GDM1 (cell line): ENCODE results near the gene TJP3.
A peak's percentile ranks its signal among the peaks of the same experiment; 100 is the strongest.
"Not testable (repeated sequence)": the region's sequence is repeated elsewhere in the genome, so short reads cannot be mapped to it uniquely, and the experiment has no call there.

ENCODE experiments used
- DNase-seq: peaks from one replicate; lab custom pipeline; 2025; lab: John Stamatoyannopoulos, UW

TJP3 gene

GRCh38 chr19:3708207-3708931, at the start of gene TJP3:
Gene TJP3, plus strand, starts transcription at chr19:3708384. Its CDS starts 20,049 bp downstream, at chr19:3728433.
- DNase-seq: no peak

- no peak for DNase-seq
These were observed 49.1 kb upstream of the TJP3 start for GRCh38 chr19:3658870-3659745.

- no peak for DNase-seq
These were observed 48.5 kb upstream of the TJP3 start for GRCh38 chr19:3659746-3660112.

GRCh38 chr19:3660493-3661219, 47.5 kb upstream of the TJP3 start:
- no peak for DNase-seq

DNA sequence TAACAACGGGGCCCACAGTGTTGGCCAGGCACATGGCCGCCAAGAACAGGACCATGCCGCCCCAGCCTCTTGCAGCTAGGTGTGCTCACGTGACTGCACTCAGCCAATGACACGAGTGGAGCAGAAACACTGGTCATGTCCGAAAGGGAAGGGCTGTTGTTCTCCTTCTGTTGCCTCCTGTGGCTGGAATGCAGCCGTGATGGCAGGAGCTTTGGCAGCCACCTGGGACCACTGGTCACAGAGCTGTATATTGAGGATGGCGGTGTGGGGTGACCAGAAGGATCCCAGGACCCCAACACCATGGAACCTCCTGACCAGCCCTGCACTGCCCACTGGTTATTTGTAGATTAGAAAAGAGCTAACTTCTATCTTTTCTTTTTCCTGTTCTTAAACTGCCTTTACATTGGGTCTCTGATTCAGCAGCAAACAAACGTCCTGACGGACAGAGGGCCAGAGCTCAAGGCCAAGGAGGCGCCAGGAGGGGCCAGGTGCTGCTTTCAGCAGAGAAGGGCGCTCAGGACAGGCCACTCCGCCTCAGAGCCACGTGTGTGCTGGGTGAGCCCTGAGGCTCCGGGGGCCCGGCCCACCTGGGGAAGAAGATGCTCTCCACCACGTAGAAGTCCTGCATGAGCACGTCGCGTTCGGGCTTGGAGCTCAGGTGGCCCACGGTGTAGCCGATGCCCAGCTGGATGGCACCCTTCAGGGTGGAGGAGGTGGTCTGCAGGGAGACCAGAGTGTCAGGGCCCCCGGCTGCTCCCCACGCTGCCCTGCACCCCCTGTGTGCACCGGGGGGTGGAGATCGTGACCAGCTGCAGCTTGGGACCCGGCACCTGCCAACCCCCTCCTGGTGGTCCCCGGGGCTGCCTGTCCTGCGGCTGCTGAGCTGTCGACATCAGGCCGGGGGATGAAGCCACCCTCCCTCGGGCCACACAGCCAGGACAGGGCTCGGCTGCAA, 46.6 kb upstream of the TJP3 start:
- no peak for DNase-seq

- DNase-seq: no peak
These were observed 44.3 kb upstream of the TJP3 start for GRCh38 chr19:3663838-3664237.

DNA sequence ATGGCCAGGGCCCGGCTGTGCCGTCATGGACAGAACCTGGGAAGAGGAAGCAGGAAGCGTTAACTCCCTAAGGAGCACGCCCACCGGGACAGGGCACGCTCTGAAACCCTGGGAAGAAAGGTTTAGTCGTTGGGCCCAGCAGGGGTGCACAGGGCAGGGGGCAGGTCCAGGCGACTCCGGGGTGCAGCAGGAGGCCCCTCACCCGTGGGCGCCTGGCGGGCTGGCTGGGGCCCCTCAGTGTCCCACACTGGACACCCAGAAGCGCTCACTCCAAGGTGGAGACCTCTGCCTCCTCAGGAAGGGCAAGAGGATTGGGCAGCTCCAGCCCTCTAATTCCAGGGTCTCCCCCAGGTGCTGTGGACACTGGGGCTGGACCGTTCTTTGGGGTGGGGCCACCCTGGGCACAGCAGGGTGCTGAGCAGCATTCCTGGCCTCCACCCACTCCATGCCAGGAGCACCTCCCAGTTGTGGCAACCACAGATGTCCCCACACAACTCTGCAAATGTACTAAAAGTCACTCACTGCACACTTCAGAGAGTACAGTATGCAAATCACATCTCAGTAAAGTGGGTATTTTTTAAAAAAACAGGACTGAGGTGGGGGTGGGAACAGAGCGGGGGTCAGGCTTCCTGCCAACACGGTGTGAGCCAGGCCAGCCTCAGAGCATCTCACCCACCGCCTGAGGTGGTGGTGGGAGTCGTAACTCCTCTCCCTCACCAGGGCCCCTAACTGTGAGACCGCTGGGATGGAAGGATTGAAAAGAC, 43.1 kb upstream of the TJP3 start:
- no peak for DNase-seq

- DNase-seq: peak; percentile 19
These were observed 42.3 kb upstream of the TJP3 start for GRCh38 chr19:3665681-3666544.

GRCh38 chr19:3666545-3666856, 41.7 kb upstream of the TJP3 start:
- not testable (repeated sequence) for DNase-seq

GRCh38 chr19:3667037-3667638, 41.0 kb upstream of the TJP3 start:
- DNase-seq: no peak

DNA sequence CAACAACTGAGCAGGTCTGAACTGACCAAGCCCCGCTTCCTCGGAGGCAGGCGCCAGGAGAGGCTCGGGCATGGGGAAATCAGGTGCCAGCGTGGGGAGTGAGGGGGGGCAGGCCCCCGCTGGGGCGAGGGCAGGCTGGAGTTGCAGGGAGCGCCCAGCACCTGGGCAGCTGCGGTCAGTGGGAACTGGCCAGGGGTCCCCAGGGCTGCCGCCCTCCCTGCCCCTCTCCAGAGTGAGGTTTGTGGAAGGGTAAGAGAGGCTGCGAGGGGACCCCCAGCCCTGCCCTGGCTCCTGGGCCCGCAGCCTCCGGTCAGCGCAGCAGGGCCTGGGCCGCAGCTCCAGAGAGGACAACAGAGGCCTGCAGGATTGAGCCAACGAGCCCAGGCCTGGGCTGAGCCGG, 40.4 kb upstream of the TJP3 start:
- no peak for DNase-seq

DNA sequence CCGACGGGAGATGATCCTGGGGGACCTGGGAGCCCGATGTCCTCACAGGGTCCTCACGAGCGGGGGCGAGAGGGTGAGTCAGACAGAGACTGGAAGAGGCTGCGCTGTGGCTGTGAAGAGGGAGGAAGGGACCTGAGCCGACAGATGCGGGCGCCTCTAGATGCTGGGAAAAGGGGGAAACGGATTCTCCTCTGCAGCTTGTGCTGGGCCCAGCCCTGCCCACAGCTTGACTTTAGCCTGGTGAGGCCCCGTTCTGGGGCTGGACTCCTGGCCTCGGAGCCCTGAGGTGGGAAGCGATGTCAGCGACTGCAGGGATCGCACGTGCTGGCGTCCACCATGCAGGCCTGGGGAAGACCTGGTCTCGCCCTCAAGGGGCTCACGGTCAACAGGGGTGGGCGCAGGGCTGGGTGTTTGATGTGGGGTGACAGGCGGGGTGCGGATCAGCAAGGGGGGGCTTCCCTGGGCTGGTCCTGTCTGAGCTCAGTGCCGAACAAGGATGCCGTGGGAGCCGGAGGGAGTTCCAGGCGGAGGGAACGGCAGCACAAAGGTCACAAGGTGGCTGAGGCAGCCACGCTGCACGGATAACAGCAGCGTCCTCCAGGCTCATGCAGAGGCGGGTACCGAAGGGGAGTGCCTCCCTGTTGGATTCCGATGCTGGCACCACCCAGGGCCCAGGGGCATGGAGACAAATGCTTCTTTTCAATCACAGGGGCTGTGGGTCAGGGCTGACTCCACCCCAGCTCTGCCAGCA, 39.7 kb upstream of the TJP3 start:
- DNase-seq: no peak

GRCh38 chr19:3669082-3669946, 38.9 kb upstream of the TJP3 start:
- no peak for DNase-seq

GRCh38 chr19:3669947-3670795, 38.0 kb upstream of the TJP3 start:
- DNase-seq: no peak

- DNase-seq: no peak
These were observed 37.1 kb upstream of the TJP3 start for GRCh38 chr19:3670796-3671679.
